ENCODE results near the gene KBTBD13. TPM values are rescaled to one million over a fixed set of nuclear protein-coding genes. Genes with fewer than 3 reads are reported as not detected.

The KBTBD13 gene
- polyA plus RNA-seq, 12 donors: 0.59 to 2.9 (median 1.3) TPM; not detected in 2

- DNase-seq: peak; percentile 90
These were observed 27.1 kb upstream of the KBTBD13 start for GRCh38 chr15:65049418-65049840.

- DNase-seq: no peak
These were observed 26.3 kb upstream of the KBTBD13 start for GRCh38 chr15:65050270-65050669.

GRCh38 chr15:65051266-65051665 lies 25.3 kb upstream of the KBTBD13 start:
- no peak for DNase-seq

- DNase-seq: no peak
These were observed 23.6 kb upstream of the KBTBD13 start for GRCh38 chr15:65052956-65053355.

- DNase-seq: peak; percentile 77
These were observed 22.0 kb upstream of the KBTBD13 start for GRCh38 chr15:65054333-65055200.

GRCh38 chr15:65055201-65055870 lies 21.2 kb upstream of the KBTBD13 start:
- DNase-seq: no peak

- DNase-seq: no peak
These were observed 20.4 kb upstream of the KBTBD13 start for GRCh38 chr15:65056106-65056505.

- no peak for DNase-seq
These were observed 19.5 kb upstream of the KBTBD13 start for GRCh38 chr15:65056868-65057548.

GRCh38 chr15:65057549-65057940 lies 19.0 kb upstream of the KBTBD13 start:
- no peak for DNase-seq

GRCh38 chr15:65058394-65059368 lies 17.9 kb upstream of the KBTBD13 start:
- DNase-seq: no peak

GRCh38 chr15:65059369-65059750 lies 17.2 kb upstream of the KBTBD13 start:
- DNase-seq: no peak

- no peak for DNase-seq
These were observed 16.5 kb upstream of the KBTBD13 start for GRCh38 chr15:65059931-65060596.

GRCh38 chr15:65060641-65061397 lies 15.7 kb upstream of the KBTBD13 start:
- no peak for DNase-seq

- DNase-seq: no peak
These were observed 14.5 kb upstream of the KBTBD13 start for GRCh38 chr15:65062061-65062460.

GRCh38 chr15:65062726-65063125 lies 13.8 kb upstream of the KBTBD13 start:
- no peak for DNase-seq

GRCh38 chr15:65066001-65066634 lies 10.4 kb upstream of the KBTBD13 start:
- DNase-seq: no peak

GRCh38 chr15:65066635-65067316 lies 9.8 kb upstream of the KBTBD13 start:
- no peak for DNase-seq

- DNase-seq: no peak
These were observed 9.3 kb upstream of the KBTBD13 start for GRCh38 chr15:65067317-65067644.
